Endodermal cell (in vitro differentiated cells): ENCODE measurements around the gene TAT. TPM values are rescaled to one million over a fixed set of nuclear protein-coding genes. Genes with fewer than 3 reads are reported as not detected.

Experiments used
- DNase-seq: peaks from one replicate; pipeline ENCODE4 v3.0.0-alpha.2; 2017
- H3K27ac ChIP-seq: 2 replicates; pipeline ENCODE4 v1.5.1; 2013; ENCODE audit warnings: mild to moderate bottlenecking, low read depth, low read length, moderate library complexity
- H3K27me3 ChIP-seq: 2 replicates; pipeline ENCODE4 v1.6.1; 2013; ENCODE audit warnings: mild to moderate bottlenecking, low read length, moderate library complexity; ENCODE audit not compliant: insufficient read depth, control insufficient read depth, poor library complexity, severe bottlenecking
- H3K36me3 ChIP-seq: 2 replicates; pipeline ENCODE4 v1.7.0; 2013; ENCODE audit warnings: mild to moderate bottlenecking, low read length, moderate library complexity; ENCODE audit not compliant: control insufficient read depth, insufficient read depth
- H3K4me1 ChIP-seq: one replicate; pipeline ENCODE4 v1.7.0; 2013; ENCODE audit warnings: low read length; ENCODE audit not compliant: control insufficient read depth, insufficient read depth
- H3K4me3 ChIP-seq: 2 replicates; pipeline ENCODE4 v1.5.1; 2013; ENCODE audit warnings: mild to moderate bottlenecking, low read length, moderate library complexity
- H3K9ac ChIP-seq: 2 replicates; pipeline ENCODE4 v1.6.1; 2013; ENCODE audit warnings: mild to moderate bottlenecking, low read length, moderate library complexity; ENCODE audit not compliant: poor library complexity, severe bottlenecking; ENCODE audit errors: extremely low read depth
- H3K9me3 ChIP-seq: 2 replicates; pipeline ENCODE4 v1.6.1; 2013; ENCODE audit warnings: mild to moderate bottlenecking, low read length, moderate library complexity; ENCODE audit not compliant: control insufficient read depth
- H3K27ac Mint-ChIP-seq: 2 replicates; pipeline ENCODE4 v1.8.0; 2020; ENCODE audit warnings: mixed read lengths
- H3K27me3 Mint-ChIP-seq: 2 replicates; pipeline ENCODE4 v1.8.0; 2021; ENCODE audit warnings: mild to moderate bottlenecking, mixed read lengths; ENCODE audit not compliant: insufficient read depth
- H3K36me3 Mint-ChIP-seq: 2 replicates; pipeline ENCODE4 v1.8.0; 2020; ENCODE audit warnings: low read depth, mixed read lengths
- H3K4me1 Mint-ChIP-seq: 2 replicates; pipeline ENCODE4 v1.8.0; 2020; ENCODE audit warnings: mixed read lengths
- H3K4me3 Mint-ChIP-seq: 2 replicates; pipeline ENCODE4 v1.8.0; 2020; ENCODE audit warnings: mild to moderate bottlenecking, moderate library complexity, mixed read lengths
- H3K9me3 Mint-ChIP-seq: 2 replicates; pipeline ENCODE4 v1.8.0; 2020; ENCODE audit warnings: mild to moderate bottlenecking, mixed read lengths
- CTCF ChIP-seq: fragments of 200-600 bp; sonication (generic); conservative IDR thresholded peaks from 2 replicates; pipeline ENCODE4 v1.5.0; 2021; ENCODE audit warnings: antibody characterized with exemption, mild to moderate bottlenecking
- WGBS, 2 experiments: methylation state at CpG; one replicate each; pipeline versions ENCODE4 v1.1.5 to v1.1.7; 2013; ENCODE audit warnings: missing lambda C conversion rate in 2 of 2, mixed read lengths in 1 of 2; ENCODE audit not compliant: insufficient coverage in 1 of 2, insufficient read length in 1 of 2; 5-methylcytosine and 5-hydroxymethylcytosine counted together
- total RNA-seq, 2 donors: library from RNA; stranded (reverse); fragmentation: NEBNext Ultra II Directional in 1 of 2; extraction: Animal tissue kit (Norgen Biotek cat#: 25700) in 1 of 2; gene quantifications; 2 replicates in 1 of 2; 3 replicates in 1 of 2; pipeline ENCODE4 v1.2.1, GENCODE V29; 2021

TAT gene
- total RNA-seq, 2 donors from 2014 or later = 0.07 TPM; not detected in 1

- peak; percentile 97 for DNase-seq
- Mint-ChIP-seq H3K27ac (no peak overlapping the region), H3K27me3 (peaks cover 1% of the 10 kb centered on the region), H3K9me3 (no peaks in the 10 kb centered on the region), H3K4me3 (no peak overlapping the region), H3K4me1 (peaks cover 1% of the 10 kb centered on the region), H3K36me3 (no peaks in the 10 kb centered on the region)
- H3K36me3 ChIP-seq = no peaks in the 10 kb centered on the region
- no peak overlapping the region for H3K9ac ChIP-seq
- peak; percentile 99 for TF ChIP-seq CTCF
- no peaks in the 10 kb centered on the region for H3K4me1 ChIP-seq
- 21 to 28% methylated on average over 16 to 19 of the region's 19 CpGs for WGBS, 2 experiments
- no peaks in the 10 kb centered on the region for H3K27me3 ChIP-seq
- H3K27ac ChIP-seq = no peak overlapping the region
- no peaks in the 10 kb centered on the region for H3K9me3 ChIP-seq
- no peak overlapping the region for H3K4me3 ChIP-seq
Measured at GRCh38 chr16:71610936-71611871, 34.3 kb upstream of the TAT start.

GRCh38 chr16:71610447-71610846 is 33.6 kb upstream of the TAT start:
- H3K9me3 Mint-ChIP-seq = no peaks in the 10 kb centered on the region
- H3K4me3 ChIP-seq = no peak overlapping the region
- no peaks in the 10 kb centered on the region for H3K36me3 Mint-ChIP-seq
- H3K27ac Mint-ChIP-seq = no peak overlapping the region
- no peak overlapping the region for H3K27ac ChIP-seq
- H3K4me1 ChIP-seq = no peaks in the 10 kb centered on the region
- H3K36me3 ChIP-seq = no peaks in the 10 kb centered on the region
- 63 to 96% methylated on average over 2 to 4 of the region's 4 CpGs for WGBS, 2 experiments
- H3K9me3 ChIP-seq = no peaks in the 10 kb centered on the region
- DNase-seq = no peak
- no peaks in the 10 kb centered on the region for H3K27me3 Mint-ChIP-seq
- TF ChIP-seq CTCF = no peak
- no peaks in the 10 kb centered on the region for H3K27me3 ChIP-seq
- no peak overlapping the region for H3K4me3 Mint-ChIP-seq
- H3K9ac ChIP-seq = no peak overlapping the region
- peaks cover 1% of the 10 kb centered on the region for H3K4me1 Mint-ChIP-seq

- no peak overlapping the region for H3K4me3 ChIP-seq
- H3K27me3 Mint-ChIP-seq = no peaks in the 10 kb centered on the region
- no peaks in the 10 kb centered on the region for H3K36me3 Mint-ChIP-seq
- no peak overlapping the region for H3K4me3 Mint-ChIP-seq
- H3K27me3 ChIP-seq = no peaks in the 10 kb centered on the region
- no peak for DNase-seq
- no peaks in the 10 kb centered on the region for H3K9me3 Mint-ChIP-seq
- no peak overlapping the region for H3K9ac ChIP-seq
- 0 to 63% methylated on average over 1 to 2 of the region's 2 CpGs for WGBS, 2 experiments
- H3K27ac Mint-ChIP-seq = no peak overlapping the region
- no peak for TF ChIP-seq CTCF
- no peaks in the 10 kb centered on the region for H3K36me3 ChIP-seq
- H3K4me1 Mint-ChIP-seq = peaks cover 1% of the 10 kb centered on the region
- H3K9me3 ChIP-seq = no peaks in the 10 kb centered on the region
- H3K27ac ChIP-seq = no peak overlapping the region
- H3K4me1 ChIP-seq = no peaks in the 10 kb centered on the region
Measured at GRCh38 chr16:71609066-71609465, 32.2 kb upstream of the TAT start.
